ENCODE results near the gene HIVEP1. TPM values are rescaled to one million over a fixed set of nuclear protein-coding genes. Genes with fewer than 3 reads are reported as not detected.

The HIVEP1 gene
- total and polyA plus RNA-seq, 2 of the 13 experiments (the other 11 are each of a cell fraction or from before 2014, with no cell fraction given), result 7.4 to 9.9 TPM

- Histone ChIP-seq H3K27me3 (ENCODE audit: control insufficient read depth in 1 of 2, insufficient read depth in 2 of 2, low read length in 2 of 2) (no peaks in the 10 kb centered on the region), H3K9me3 (ENCODE audit: low read length) (no peaks in the 10 kb centered on the region), H3K36me3 (replicated peaks in 1 of 2; ENCODE audit: control insufficient read depth in 1 of 2, insufficient read depth in 2 of 2, low read length in 2 of 2) (peaks cover 7 to 10% of the 10 kb centered on the region in 2 experiments; a peak in 4 of 5 replicates), H3K79me2 (ENCODE audit: insufficient read depth, low read length) (no peaks in the 10 kb centered on the region), H3K4me1 (ENCODE audit: insufficient read depth, low read length) (peaks cover 14% of the 10 kb centered on the region), H4K20me1 (ENCODE audit: insufficient read depth, low read length) (no peaks in the 10 kb centered on the region), H3K4me3 (replicated peaks in 1 of 3; ENCODE audit: insufficient read depth in 1 of 3, low read depth in 2 of 3, low read length in 3 of 3) (no peak overlapping the region), H3K27ac (ENCODE audit: extremely low read length, insufficient read depth, low read length) (no peak overlapping the region), H3K9ac (ENCODE audit: insufficient read depth, low read depth, low read length) (no peak overlapping the region), H2AFZ (ENCODE audit: low read length) (no peak overlapping the region), H3K4me2 (ENCODE audit: low read depth, low read length) (no peak overlapping the region)
- WGBS (ENCODE audit: low lambda C conversion rate), result 97% methylated on average over 4 of the region's 4 CpGs
- in situ Hi-C loops (cut with HindIII; ENCODE audit: extremely low pct_ligation_motif_present, low pct_unique_long_range_greater_than_20kb) (no loop called here), intact Hi-C loops (cut with micrococcal nuclease; ENCODE audit: unreplicated experiment) (no loop called here)
- CTCF ChIA-PET (ENCODE audit: low intra/inter-chr PET ratio, low total read pairs), result no interaction called here
- DNase-seq (ENCODE audit: low spot score) (no peak), FAIRE-seq (no peak), ATAC-seq (no peak)
- TF ChIP-seq ZNF44 (CRISPR knock-in tag; IDR thresholded peaks at IDR 0.05), result no peak
- TF ChIP-seq ZFP62 (CRISPR knock-in tag; IDR thresholded peaks at IDR 0.05), result no peak
- no peak for TF ChIP-seq ZNF841 (CRISPR knock-in tag; IDR thresholded peaks at IDR 0.05; ENCODE audit: borderline replicate concordance)
- TF ChIP-seq DMAP1 (CRISPR knock-in tag; IDR thresholded peaks at IDR 0.05), result no peak
- no peak for TF ChIP-seq ZNF264 (CRISPR knock-in tag; IDR thresholded peaks at IDR 0.05)
- TF ChIP-seq ZNF720 (CRISPR knock-in tag; IDR thresholded peaks at IDR 0.05), result no peak
- BruUV-seq (replicated peaks), result no TSS peak
- POLR2A ChIA-PET, result no interaction called here
Measured at GRCh38 chr6:12138936-12139335, 126.8 kb downstream of the HIVEP1 start.

- no peak for DNase-seq (ENCODE audit: low spot score)
- TF ChIP-seq CBX5 (CRISPR knock-in tag; IDR thresholded peaks at IDR 0.05; ENCODE audit: borderline replicate concordance) (no peak), ZNF773 (CRISPR knock-in tag; IDR thresholded peaks at IDR 0.05; ENCODE audit: borderline replicate concordance) (no peak), AGO2 (optimal IDR thresholded peaks at IDR 0.05; ENCODE audit: low read depth, low read length) (no peak), POLR2A (IDR thresholded peaks at IDR 0.05; ENCODE audit: insufficient read depth in 1 of 2, low read depth in 2 of 2, low read length in 2 of 2) (no peak), ZNF501 (CRISPR knock-in tag; IDR thresholded peaks at IDR 0.05) (no peak), ZSCAN12 (CRISPR knock-in tag; IDR thresholded peaks at IDR 0.05) (no peak), ZNF350 (CRISPR knock-in tag; IDR thresholded peaks at IDR 0.05; ENCODE audit: borderline replicate concordance, low read depth) (no peak), KLF16 (CRISPR knock-in tag; IDR thresholded peaks at IDR 0.05) (no peak), BATF2 (CRISPR knock-in tag; IDR thresholded peaks at IDR 0.05) (no peak), ELF4 (CRISPR knock-in tag; IDR thresholded peaks at IDR 0.05; ENCODE audit: borderline replicate concordance) (no peak), KDM1A (CRISPR knock-in tag; IDR thresholded peaks at IDR 0.05) (no peak), FOSL1 (CRISPR knock-in tag; IDR thresholded peaks at IDR 0.05; ENCODE audit: borderline replicate concordance) (no peak), PAX8 (CRISPR knock-in tag; IDR thresholded peaks at IDR 0.05; ENCODE audit: borderline replicate concordance) (no peak), ZNF430 (CRISPR knock-in tag; IDR thresholded peaks at IDR 0.05) (no peak), CAMTA2 (CRISPR knock-in tag; IDR thresholded peaks at IDR 0.05; ENCODE audit: borderline replicate concordance) (no peak)
Measured at GRCh38 chr6:12147557-12148316, 135.6 kb downstream of the HIVEP1 start.

More at GRCh38 chr6:12147557-12148316, 135.6 kb downstream of the HIVEP1 start:
- no peak overlapping the region for H3K27ac ChIP-seq (ENCODE audit: extremely low read length, insufficient read depth, low read length)
- intact Hi-C loops (cut with micrococcal nuclease; ENCODE audit: unreplicated experiment), result loop anchor here (1.0 kb wide), 1 partner anchor 456 kb away; no protein-coding TSS in a partner anchor
- ChIA-PET POLR2A (no interaction called here), CTCF (ENCODE audit: low intra/inter-chr PET ratio, low total read pairs) (interaction anchor here (0.7 to 1.1 kb wide), 2 partner anchors 86 to 458 kb away, joined by 3 read pairs; no protein-coding TSS in a partner anchor)
- no peak for FAIRE-seq
- H3K79me2 ChIP-seq (ENCODE audit: insufficient read depth, low read length), result no peaks in the 10 kb centered on the region
- H3K36me3 ChIP-seq (replicated peaks in 1 of 2; ENCODE audit: control insufficient read depth in 1 of 2, insufficient read depth in 2 of 2, low read length in 2 of 2), result no peaks in the 10 kb centered on the region
- H3K9ac ChIP-seq (ENCODE audit: insufficient read depth, low read depth, low read length), result no peak overlapping the region
- ATAC-seq, result no peak
- no peaks in the 10 kb centered on the region for H4K20me1 ChIP-seq (ENCODE audit: insufficient read depth, low read length)
- no peaks in the 10 kb centered on the region for H3K27me3 ChIP-seq (ENCODE audit: control insufficient read depth in 1 of 2, insufficient read depth in 2 of 2, low read length in 2 of 2)
- 83% methylated on average over 6 of the region's 6 CpGs for WGBS (ENCODE audit: low lambda C conversion rate)
- in situ Hi-C loops (cut with HindIII; ENCODE audit: extremely low pct_ligation_motif_present, low pct_unique_long_range_greater_than_20kb), result loop anchor here (5.0 kb wide), 1 partner anchor 85 kb away; no protein-coding TSS in a partner anchor
- no peak overlapping the region for H2AFZ ChIP-seq (ENCODE audit: low read length)
- H3K4me2 ChIP-seq (ENCODE audit: low read depth, low read length), result no peak overlapping the region
- BruUV-seq (replicated peaks), result no TSS peak
- H3K4me3 ChIP-seq (replicated peaks in 1 of 3; ENCODE audit: insufficient read depth in 1 of 3, low read depth in 2 of 3, low read length in 3 of 3), result no peak overlapping the region
- no peaks in the 10 kb centered on the region for H3K9me3 ChIP-seq (ENCODE audit: low read length)
- no peaks in the 10 kb centered on the region for H3K4me1 ChIP-seq (ENCODE audit: insufficient read depth, low read length)

Data from HepG2 (cell line).